ENCODE measurements around the gene YLPM1.

Gene YLPM1

GRCh38 chr14:74841230-74842207 is 78.4 kb downstream of the YLPM1 start:
- Histone ChIP-seq H3K27me3 (ENCODE audit: control insufficient read depth in 1 of 2, insufficient read depth in 2 of 2, low read length in 2 of 2) (no peaks in the 10 kb centered on the region), H3K9me3 (ENCODE audit: control insufficient read depth in 1 of 2, low read length in 2 of 2) (no peaks in the 10 kb centered on the region), H3K9ac (ENCODE audit: low read depth in 1 of 2, low read length in 2 of 2) (no peak overlapping the region), H3K27ac (ENCODE audit: low read depth, low read length) (no peak overlapping the region), H3K36me3 (ENCODE audit: control insufficient read depth in 1 of 2, insufficient read depth in 2 of 2, low read length in 2 of 2) (no peaks in the 10 kb centered on the region), H3K4me1 (ENCODE audit: control insufficient read depth in 1 of 2, insufficient read depth in 2 of 2, low read length in 2 of 2) (peaks cover 4 to 11% of the 10 kb centered on the region in 2 donors), H3K4me3 (ENCODE audit: low read depth in 1 of 2, low read length in 2 of 2) (no peak overlapping the region)

GRCh38 chr14:74843653-74844052 is 80.5 kb downstream of the YLPM1 start:
- Histone ChIP-seq H3K36me3 (ENCODE audit: control insufficient read depth in 1 of 2, insufficient read depth in 2 of 2, low read length in 2 of 2) (no peaks in the 10 kb centered on the region), H3K4me1 (ENCODE audit: control insufficient read depth in 1 of 2, insufficient read depth in 2 of 2, low read length in 2 of 2) (peaks cover 0 to 4% of the 10 kb centered on the region in 2 donors), H3K4me3 (ENCODE audit: low read depth in 1 of 2, low read length in 2 of 2) (no peak overlapping the region), H3K27me3 (ENCODE audit: control insufficient read depth in 1 of 2, insufficient read depth in 2 of 2, low read length in 2 of 2) (no peaks in the 10 kb centered on the region), H3K9me3 (ENCODE audit: control insufficient read depth in 1 of 2, low read length in 2 of 2) (no peaks in the 10 kb centered on the region), H3K27ac (ENCODE audit: low read depth, low read length) (no peak overlapping the region), H3K9ac (ENCODE audit: low read depth in 1 of 2, low read length in 2 of 2) (no peak overlapping the region)

- no peaks in the 10 kb centered on the region for H3K27me3 ChIP-seq (ENCODE audit: control insufficient read depth in 1 of 2, insufficient read depth in 2 of 2, low read length in 2 of 2)
- H3K27ac ChIP-seq (ENCODE audit: low read depth, low read length): no peak overlapping the region
These were observed 83.1 kb downstream of the YLPM1 start for GRCh38 chr14:74846168-74846567.

GRCh38 chr14:74846968-74847665 is 84.0 kb downstream of the YLPM1 start:
- H3K27me3 ChIP-seq (ENCODE audit: control insufficient read depth in 1 of 2, insufficient read depth in 2 of 2, low read length in 2 of 2): no peaks in the 10 kb centered on the region
- no peak overlapping the region for H3K27ac ChIP-seq (ENCODE audit: low read depth, low read length)
- no peaks in the 10 kb centered on the region for H3K9me3 ChIP-seq (ENCODE audit: control insufficient read depth in 1 of 2, low read length in 2 of 2)
- H3K36me3 ChIP-seq (ENCODE audit: control insufficient read depth in 1 of 2, insufficient read depth in 2 of 2, low read length in 2 of 2): no peaks in the 10 kb centered on the region
- H3K4me3 ChIP-seq (ENCODE audit: low read depth in 1 of 2, low read length in 2 of 2): no peak overlapping the region
- H3K9ac ChIP-seq (ENCODE audit: low read depth in 1 of 2, low read length in 2 of 2): no peak overlapping the region
- H3K4me1 ChIP-seq (ENCODE audit: control insufficient read depth in 1 of 2, insufficient read depth in 2 of 2, low read length in 2 of 2): no peaks in the 10 kb centered on the region

More at GRCh38 chr14:74846168-74846567, 83.1 kb downstream of the YLPM1 start:
- peaks cover 0 to 2% of the 10 kb centered on the region in 2 donors for H3K4me1 ChIP-seq (ENCODE audit: control insufficient read depth in 1 of 2, insufficient read depth in 2 of 2, low read length in 2 of 2)
- H3K9ac ChIP-seq (ENCODE audit: low read depth in 1 of 2, low read length in 2 of 2): no peak overlapping the region
- no peak overlapping the region for H3K4me3 ChIP-seq (ENCODE audit: low read depth in 1 of 2, low read length in 2 of 2)
- H3K9me3 ChIP-seq (ENCODE audit: control insufficient read depth in 1 of 2, low read length in 2 of 2): no peaks in the 10 kb centered on the region
- H3K36me3 ChIP-seq (ENCODE audit: control insufficient read depth in 1 of 2, insufficient read depth in 2 of 2, low read length in 2 of 2): no peaks in the 10 kb centered on the region

GRCh38 chr14:74848768-74849167 is 85.7 kb downstream of the YLPM1 start:
- Histone ChIP-seq H3K27ac (ENCODE audit: low read depth, low read length) (no peak overlapping the region), H3K27me3 (ENCODE audit: control insufficient read depth in 1 of 2, insufficient read depth in 2 of 2, low read length in 2 of 2) (no peaks in the 10 kb centered on the region), H3K36me3 (ENCODE audit: control insufficient read depth in 1 of 2, insufficient read depth in 2 of 2, low read length in 2 of 2) (no peaks in the 10 kb centered on the region), H3K4me1 (ENCODE audit: control insufficient read depth in 1 of 2, insufficient read depth in 2 of 2, low read length in 2 of 2) (peaks cover 2 to 9% of the 10 kb centered on the region in 2 donors), H3K9me3 (ENCODE audit: control insufficient read depth in 1 of 2, low read length in 2 of 2) (no peaks in the 10 kb centered on the region), H3K4me3 (ENCODE audit: low read depth in 1 of 2, low read length in 2 of 2) (no peak overlapping the region), H3K9ac (ENCODE audit: low read depth in 1 of 2, low read length in 2 of 2) (no peak overlapping the region)

GRCh38 chr14:74852922-74853530 is 89.9 kb downstream of the YLPM1 start:
- Histone ChIP-seq H3K4me1 (ENCODE audit: control insufficient read depth in 1 of 2, insufficient read depth in 2 of 2, low read length in 2 of 2) (peaks cover 17 to 24% of the 10 kb centered on the region in 2 donors), H3K27me3 (ENCODE audit: control insufficient read depth in 1 of 2, insufficient read depth in 2 of 2, low read length in 2 of 2) (no peaks in the 10 kb centered on the region), H3K9ac (ENCODE audit: low read depth in 1 of 2, low read length in 2 of 2) (peak overlapping the region in 1 of 2 donors; percentile 22), H3K9me3 (ENCODE audit: control insufficient read depth in 1 of 2, low read length in 2 of 2) (no peaks in the 10 kb centered on the region), H3K27ac (ENCODE audit: low read depth, low read length) (peak overlapping the region; percentile 35), H3K36me3 (ENCODE audit: control insufficient read depth in 1 of 2, insufficient read depth in 2 of 2, low read length in 2 of 2) (no peaks in the 10 kb centered on the region), H3K4me3 (ENCODE audit: low read depth in 1 of 2, low read length in 2 of 2) (no peak overlapping the region)

- H3K27ac ChIP-seq (ENCODE audit: low read depth, low read length): no peak overlapping the region
- no peaks in the 10 kb centered on the region for H3K9me3 ChIP-seq (ENCODE audit: control insufficient read depth in 1 of 2, low read length in 2 of 2)
These were observed 90.5 kb downstream of the YLPM1 start for GRCh38 chr14:74853581-74853980.

GRCh38 chr14:74855021-74855420 is 91.9 kb downstream of the YLPM1 start:
- Histone ChIP-seq H3K9me3 (ENCODE audit: control insufficient read depth in 1 of 2, low read length in 2 of 2) (no peaks in the 10 kb centered on the region), H3K4me3 (ENCODE audit: low read depth in 1 of 2, low read length in 2 of 2) (no peak overlapping the region), H3K4me1 (ENCODE audit: control insufficient read depth in 1 of 2, insufficient read depth in 2 of 2, low read length in 2 of 2) (peaks cover 17 to 24% of the 10 kb centered on the region in 2 donors), H3K27me3 (ENCODE audit: control insufficient read depth in 1 of 2, insufficient read depth in 2 of 2, low read length in 2 of 2) (no peaks in the 10 kb centered on the region), H3K36me3 (ENCODE audit: control insufficient read depth in 1 of 2, insufficient read depth in 2 of 2, low read length in 2 of 2) (no peaks in the 10 kb centered on the region), H3K27ac (ENCODE audit: low read depth, low read length) (no peak overlapping the region), H3K9ac (ENCODE audit: low read depth in 1 of 2, low read length in 2 of 2) (no peak overlapping the region)

More at GRCh38 chr14:74853581-74853980, 90.5 kb downstream of the YLPM1 start:
- Histone ChIP-seq H3K36me3 (ENCODE audit: control insufficient read depth in 1 of 2, insufficient read depth in 2 of 2, low read length in 2 of 2) (no peaks in the 10 kb centered on the region), H3K27me3 (ENCODE audit: control insufficient read depth in 1 of 2, insufficient read depth in 2 of 2, low read length in 2 of 2) (no peaks in the 10 kb centered on the region), H3K9ac (ENCODE audit: low read depth in 1 of 2, low read length in 2 of 2) (no peak overlapping the region), H3K4me1 (ENCODE audit: control insufficient read depth in 1 of 2, insufficient read depth in 2 of 2, low read length in 2 of 2) (peaks cover 17 to 24% of the 10 kb centered on the region in 2 donors), H3K4me3 (ENCODE audit: low read depth in 1 of 2, low read length in 2 of 2) (no peak overlapping the region)

GRCh38 chr14:74855945-74856344 is 92.8 kb downstream of the YLPM1 start:
- Histone ChIP-seq H3K4me1 (ENCODE audit: control insufficient read depth in 1 of 2, insufficient read depth in 2 of 2, low read length in 2 of 2) (peaks cover 17 to 24% of the 10 kb centered on the region in 2 donors), H3K4me3 (ENCODE audit: low read depth in 1 of 2, low read length in 2 of 2) (no peak overlapping the region), H3K9me3 (ENCODE audit: control insufficient read depth in 1 of 2, low read length in 2 of 2) (no peaks in the 10 kb centered on the region), H3K27ac (ENCODE audit: low read depth, low read length) (no peak overlapping the region), H3K27me3 (ENCODE audit: control insufficient read depth in 1 of 2, insufficient read depth in 2 of 2, low read length in 2 of 2) (no peaks in the 10 kb centered on the region), H3K36me3 (ENCODE audit: control insufficient read depth in 1 of 2, insufficient read depth in 2 of 2, low read length in 2 of 2) (no peaks in the 10 kb centered on the region), H3K9ac (ENCODE audit: low read depth in 1 of 2, low read length in 2 of 2) (no peak overlapping the region)

- H3K9me3 ChIP-seq (ENCODE audit: control insufficient read depth in 1 of 2, low read length in 2 of 2): no peaks in the 10 kb centered on the region
- no peak overlapping the region for H3K9ac ChIP-seq (ENCODE audit: low read depth in 1 of 2, low read length in 2 of 2)
- H3K27ac ChIP-seq (ENCODE audit: low read depth, low read length): no peak overlapping the region
- H3K4me1 ChIP-seq (ENCODE audit: control insufficient read depth in 1 of 2, insufficient read depth in 2 of 2, low read length in 2 of 2): peaks cover 17 to 24% of the 10 kb centered on the region in 2 donors
- H3K27me3 ChIP-seq (ENCODE audit: control insufficient read depth in 1 of 2, insufficient read depth in 2 of 2, low read length in 2 of 2): no peaks in the 10 kb centered on the region
- no peak overlapping the region for H3K4me3 ChIP-seq (ENCODE audit: low read depth in 1 of 2, low read length in 2 of 2)
- no peaks in the 10 kb centered on the region for H3K36me3 ChIP-seq (ENCODE audit: control insufficient read depth in 1 of 2, insufficient read depth in 2 of 2, low read length in 2 of 2)
These were observed 93.2 kb downstream of the YLPM1 start for GRCh38 chr14:74856366-74856765.

Measured in duodenal mucosa (tissue), 2 donors.